Motor neuron (in vitro differentiated cells): ENCODE data around the gene CRADD. TPM values are rescaled to one million over a fixed set of nuclear protein-coding genes. Genes with fewer than 3 reads are reported as not detected.

Experiments used
- ATAC-seq, 8 experiments: fragments of 200-7000 bp; cut with Tn5 transposase; replicated peaks in 6 of 8; 2 replicates each; pipeline ENCODE4 v1.8.0; 2021; ENCODE audit warnings: mild to moderate bottlenecking in 8 of 8, moderate library complexity in 8 of 8
- H3K27ac ChIP-seq, 2 donors: fragments of 250-450 bp; sonication (Bioruptor Pico); 2 replicates each; pipeline ENCODE4 v1.9.0; 2021; ENCODE audit warnings: antibody characterized with exemption in 2 of 2, mild to moderate bottlenecking in 2 of 2, moderate library complexity in 1 of 2
- H3K4me1 ChIP-seq, 2 donors: fragments of 250-450 bp; sonication (Bioruptor Pico); replicated peaks in 1 of 2; 2 replicates each; pipeline ENCODE4 v1.6.1; 2021; ENCODE audit warnings: antibody characterized with exemption in 2 of 2, mild to moderate bottlenecking in 2 of 2, moderate library complexity in 1 of 2
- H3K4me3 ChIP-seq, 5 donors: fragments of 250-450 bp; sonication (Bioruptor Pico); 2 replicates each; pipeline ENCODE4 v1.9.0; 2021; ENCODE audit warnings: antibody characterized with exemption in 5 of 5, mild to moderate bottlenecking in 5 of 5, moderate library complexity in 4 of 5
- WGBS, 10 experiments: fragments of 450-650 bp; shearing (Covaris generic); methylation state at CpG; one replicate each; pipeline ENCODE4 v1.0.0; 2022; 5-methylcytosine and 5-hydroxymethylcytosine counted together
- in situ Hi-C, 9 experiments: fragments of 400-800 bp; cut with MboI; loops; one replicate each; pipeline ENCODE4 v1.15.0; 2021; ENCODE audit warnings: low sequenced_read_pairs in 9 of 9, low pct_unique_long_range_greater_than_20kb in 2 of 9; ENCODE audit not compliant: unreplicated experiment in 9 of 9
- total RNA-seq, 8 experiments: library from RNA; unstranded; fragments of 300-600 nt; gene quantifications; 2 replicates each; pipeline versions ENCODE4 v1.2.3 to v1.2.4, GENCODE V29; 2022

Gene CRADD
- total RNA-seq, 8 experiments from 2014 or later: 8.0 to 21.3 (median 10.4) TPM

GRCh38 chr12:93846936-93847516 is 169.9 kb downstream of the CRADD start:
- in situ Hi-C loops: no loop called here
- 87 to 100% (median 96%) methylated on average over 1 to 3 of the region's 5 CpGs; no CpG with 5 or more reads in 1 of the 10 experiments for WGBS, 10 experiments
- Histone ChIP-seq H3K4me3 (no peak overlapping the region), H3K4me1 (peaks cover 13 to 24% of the 10 kb centered on the region in 2 donors), H3K27ac (no peak overlapping the region)
- ATAC-seq: no peak

GRCh38 chr12:93847517-93848474 is 170.6 kb downstream of the CRADD start:
- ATAC-seq: no peak
- Histone ChIP-seq H3K4me3 (no peak overlapping the region), H3K27ac (no peak overlapping the region), H3K4me1 (peaks cover 19 to 31% of the 10 kb centered on the region in 2 donors)
- in situ Hi-C loops: no loop called here
- 84 to 99% (median 93%) methylated on average over 3 to 7 of the region's 7 CpGs for WGBS, 10 experiments

DNA sequence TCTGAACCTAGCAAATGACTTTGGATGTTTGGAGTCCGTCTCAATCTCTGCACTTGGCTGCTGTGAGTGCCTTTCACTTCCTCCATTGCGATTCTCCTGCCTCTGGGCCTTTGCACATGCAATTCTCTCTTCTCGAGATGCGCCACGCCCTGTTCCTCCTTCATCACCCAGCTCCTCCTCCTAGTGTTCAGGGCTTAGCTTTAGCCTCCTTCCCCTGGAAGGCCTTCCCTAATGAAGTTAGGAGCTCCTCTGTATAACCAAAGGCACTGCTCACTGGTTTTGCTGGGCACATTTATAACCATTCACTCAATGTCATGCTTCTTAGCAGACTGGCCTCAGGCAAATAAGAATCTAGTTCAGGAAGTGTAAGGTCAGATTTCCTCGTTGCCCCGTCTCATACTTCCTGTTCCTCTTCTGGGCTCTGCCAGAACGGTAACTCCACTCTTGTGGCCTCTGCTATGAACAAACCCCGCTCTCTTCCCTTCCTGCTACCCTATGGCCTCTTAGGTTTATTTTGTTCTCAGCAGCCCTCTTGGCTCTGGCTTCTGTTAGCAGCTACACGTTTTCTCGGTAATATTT is 171.4 kb downstream of the CRADD start:
- ATAC-seq: no peak
- 76 to 100% (median 90%) methylated on average over 1 to 10 of the region's 11 CpGs for WGBS, 10 experiments

DNA sequence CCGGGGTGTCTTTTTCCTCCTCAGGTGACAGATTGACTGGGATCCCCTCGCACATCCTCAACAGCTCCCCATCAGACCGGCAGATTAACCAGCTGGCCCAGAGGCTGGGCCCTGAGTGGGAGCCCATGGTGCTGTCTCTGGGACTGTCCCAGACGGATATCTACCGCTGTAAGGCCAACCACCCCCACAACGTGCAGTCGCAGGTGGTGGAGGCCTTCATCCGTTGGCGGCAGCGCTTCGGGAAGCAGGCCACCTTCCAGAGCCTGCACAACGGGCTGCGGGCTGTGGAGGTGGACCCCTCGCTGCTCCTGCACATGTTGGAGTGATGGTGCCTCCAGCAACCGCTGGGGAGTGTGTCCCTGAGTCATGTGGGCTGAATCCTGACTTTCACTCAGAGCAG is 172.8 kb downstream of the CRADD start:
- Histone ChIP-seq H3K4me1 (peaks cover 17 to 20% of the 10 kb centered on the region in 2 donors), H3K27ac (no peak overlapping the region), H3K4me3 (no peak overlapping the region)
- ATAC-seq: no peak
- in situ Hi-C loops: no loop called here
- 93 to 100% (median 100%) methylated on average over 1 to 5 of the region's 15 CpGs; no CpG with 5 or more reads in 5 of the 10 experiments for WGBS, 10 experiments

More for the DNA sequence above, 171.4 kb downstream of the CRADD start:
- Histone ChIP-seq H3K4me3 (no peak overlapping the region), H3K27ac (no peak overlapping the region), H3K4me1 (peaks cover 19 to 31% of the 10 kb centered on the region in 2 donors)
- in situ Hi-C loops: no loop called here

- Histone ChIP-seq H3K4me3 (no peak overlapping the region), H3K27ac (no peak overlapping the region), H3K4me1 (peaks cover 17 to 20% of the 10 kb centered on the region in 2 donors)
- in situ Hi-C loops: no loop called here
- WGBS, 10 experiments: 72 to 100% (median 92%) methylated on average over 2 to 6 of the region's 7 CpGs; no CpG with 5 or more reads in 1 of the 10 experiments
- ATAC-seq: no peak
Measured at GRCh38 chr12:93850481-93851256, 173.5 kb downstream of the CRADD start.

DNA sequence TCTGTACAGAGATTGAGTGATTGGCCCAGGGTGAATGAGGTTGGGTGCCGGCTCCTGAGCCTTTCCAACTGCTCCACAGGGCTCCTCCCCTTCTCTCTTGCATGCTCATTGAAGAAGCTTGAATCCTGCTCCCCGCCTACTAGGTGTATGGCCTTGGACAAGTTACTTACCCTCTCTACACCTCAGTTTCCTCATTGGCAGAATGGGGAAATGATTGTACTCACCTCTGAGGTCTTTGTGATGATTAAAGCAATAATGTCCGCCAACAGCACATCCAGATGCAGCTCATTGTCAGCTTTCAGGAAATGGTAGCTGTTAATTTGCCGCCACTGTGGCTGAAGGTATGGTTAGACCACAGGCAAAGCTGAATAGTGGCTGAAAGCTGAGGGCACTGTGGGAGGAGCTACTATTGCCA is 174.1 kb downstream of the CRADD start:
- H3K27ac ChIP-seq: no peak overlapping the region
- H3K4me1 ChIP-seq: peaks cover 17 to 20% of the 10 kb centered on the region in 2 donors
- ATAC-seq: no peak
- no peak overlapping the region for H3K4me3 ChIP-seq
- 100% methylated on average over 1 to 3 of the region's 4 CpGs; no CpG with 5 or more reads in 6 of the 10 experiments for WGBS, 10 experiments
- in situ Hi-C loops: no loop called here

- ATAC-seq: peak in 5 of 8 experiments; percentile 84 to 94 (median 90)
- H3K27ac ChIP-seq: peak overlapping the region in 1 of 2 donors; percentile 38
- H3K4me3 ChIP-seq: no peak overlapping the region
- peaks cover 19 to 21% of the 10 kb centered on the region in 2 donors for H3K4me1 ChIP-seq
- in situ Hi-C loops: no loop called here
- WGBS, 10 experiments: 0 to 83% (median 43%) methylated on average over 1 to 5 of the region's 8 CpGs; no CpG with 5 or more reads in 4 of the 10 experiments
Measured at GRCh38 chr12:93852173-93852591, 175.0 kb downstream of the CRADD start.

DNA sequence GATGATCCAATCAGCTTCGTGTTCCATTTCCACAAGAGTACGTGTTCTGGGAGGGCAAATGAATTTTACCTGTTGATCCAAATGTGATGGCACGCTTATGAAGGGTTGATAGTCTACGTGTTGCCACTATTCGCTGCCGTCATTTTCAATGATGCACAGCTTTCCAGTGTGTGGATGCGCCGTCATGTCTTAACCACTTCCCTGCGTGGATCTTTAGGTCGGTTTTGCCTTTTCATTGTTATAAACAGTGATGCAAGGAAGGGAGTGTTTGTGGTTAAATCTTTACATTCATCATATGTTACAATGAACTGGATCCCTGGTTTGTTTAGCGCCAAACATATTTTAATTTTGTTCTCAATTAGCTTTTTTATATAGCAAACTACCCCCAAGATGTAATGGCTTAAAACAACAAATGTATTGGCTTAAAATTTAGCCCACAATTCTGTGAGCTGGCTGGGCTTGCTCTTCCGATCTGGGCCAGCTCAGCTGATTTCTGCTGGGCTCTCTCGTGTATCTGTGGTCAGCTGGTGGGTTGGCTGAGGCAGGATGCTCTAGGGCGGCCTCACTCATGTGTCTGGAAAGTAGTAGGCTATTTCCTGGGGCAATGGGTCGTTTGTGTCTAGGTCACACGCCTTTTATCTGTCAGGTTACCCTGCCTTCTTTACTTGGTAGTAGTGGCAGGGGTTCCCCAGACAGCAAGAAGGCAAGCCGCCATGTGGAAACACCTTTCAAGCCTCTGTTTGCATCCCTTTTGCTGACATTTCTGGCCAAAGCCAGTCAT is 176.7 kb downstream of the CRADD start:
- peaks cover 30 to 38% of the 10 kb centered on the region in 2 donors for H3K4me1 ChIP-seq
- in situ Hi-C loops: no loop called here
- WGBS, 10 experiments: 86 to 100% (median 91%) methylated on average over 2 to 15 of the region's 17 CpGs; no CpG with 5 or more reads in 1 of the 10 experiments
- no peak overlapping the region for H3K4me3 ChIP-seq
- no peak overlapping the region for H3K27ac ChIP-seq
- no peak for ATAC-seq

DNA sequence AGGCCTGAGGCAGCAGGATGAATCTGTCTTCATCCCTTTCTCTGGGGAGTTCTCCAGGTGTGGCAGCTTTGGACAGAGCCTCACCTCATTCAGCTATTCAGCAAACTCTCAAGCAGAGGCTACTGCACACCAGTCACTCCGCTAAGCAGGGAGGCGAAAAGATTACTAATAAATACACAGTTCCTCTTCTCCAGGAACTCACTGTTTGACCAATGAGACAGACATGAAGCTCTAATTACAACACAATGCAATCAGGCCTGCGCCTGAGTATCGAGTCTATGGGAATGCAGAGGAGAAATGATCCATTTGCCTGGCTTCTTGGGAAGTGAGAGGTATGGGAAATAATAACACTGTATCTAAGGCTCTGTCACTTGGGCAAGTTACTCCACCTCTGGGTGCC is 178.1 kb downstream of the CRADD start:
- 70 to 100% (median 92%) methylated on average over 1 to 4 of the region's 4 CpGs; no CpG with 5 or more reads in 3 of the 10 experiments for WGBS, 10 experiments
- ATAC-seq: no peak
- in situ Hi-C loops: no loop called here
- Histone ChIP-seq H3K27ac (no peak overlapping the region), H3K4me1 (peaks cover 30 to 38% of the 10 kb centered on the region in 2 donors), H3K4me3 (no peak overlapping the region)

DNA sequence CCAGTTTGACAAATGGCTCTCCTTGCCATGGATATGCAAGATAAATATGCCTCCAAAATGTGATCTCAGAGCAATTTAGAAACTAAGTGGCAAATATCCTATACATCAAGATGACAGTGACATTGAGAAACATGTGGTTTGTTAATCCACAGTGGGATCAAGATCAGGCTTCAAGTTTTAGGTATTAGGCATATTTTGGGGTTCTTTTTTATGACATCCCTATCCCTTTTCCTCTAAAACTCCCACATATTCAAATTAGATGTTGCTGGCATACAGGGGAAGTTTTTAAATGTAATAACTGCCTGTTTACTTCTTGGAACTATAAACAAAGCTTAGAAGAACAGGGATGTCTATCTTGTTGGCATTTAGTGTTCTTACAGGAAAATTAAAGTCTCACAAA is 179.4 kb downstream of the CRADD start:
- Histone ChIP-seq H3K4me1 (peaks cover 23 to 31% of the 10 kb centered on the region in 2 donors), H3K27ac (no peak overlapping the region), H3K4me3 (no peak overlapping the region)
- ATAC-seq: no peak
- in situ Hi-C loops: no loop called here

DNA sequence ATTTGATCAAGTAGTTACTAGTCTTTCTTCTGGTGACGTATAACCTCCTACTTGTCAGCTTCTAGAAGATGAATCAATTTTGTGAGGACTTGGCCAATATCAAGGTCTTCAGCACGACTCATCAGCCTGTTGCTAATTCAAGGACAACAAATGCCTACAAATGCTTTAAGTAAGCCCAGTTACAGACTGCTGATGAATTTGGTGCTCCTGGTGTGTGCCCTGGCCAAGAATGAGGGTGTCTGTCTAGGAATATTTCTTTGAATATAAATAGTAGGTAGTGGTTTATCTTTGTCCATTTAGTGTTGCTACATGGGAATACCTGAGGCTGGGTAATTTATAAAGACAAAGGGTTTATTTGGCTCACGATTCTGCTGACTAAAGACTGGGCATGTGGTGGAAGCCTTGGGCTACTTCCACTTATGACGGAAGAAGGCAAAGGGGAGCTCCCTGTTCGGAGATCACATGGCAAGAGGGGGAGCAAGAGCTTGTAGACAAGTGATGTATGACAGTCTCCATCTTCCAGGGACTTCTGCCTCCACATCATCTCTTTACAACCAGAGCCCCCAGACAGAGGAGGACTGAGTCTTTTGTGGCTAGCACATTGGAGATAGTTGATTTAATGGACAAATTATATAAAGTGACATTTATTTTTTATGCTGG is 180.2 kb downstream of the CRADD start:
- Histone ChIP-seq H3K4me3 (no peak overlapping the region), H3K27ac (peak overlapping the region in 1 of 2 donors; percentile 0), H3K4me1 (peaks cover 16 to 23% of the 10 kb centered on the region in 2 donors)
- WGBS, 10 experiments: 14 to 100% (median 65%) methylated on average over 1 to 5 of the region's 5 CpGs
- peak in 5 of 8 experiments; percentile 63 to 85 (median 76) for ATAC-seq
- in situ Hi-C loops: no loop called here
